Keratinocyte (primary cell): ENCODE results near the gene ANXA4. TPM values are rescaled to one million over a fixed set of nuclear protein-coding genes. Genes with fewer than 3 reads are reported as not detected.

Source experiments
- DNase-seq: peaks from one replicate; pipeline ENCODE4 v3.0.0-alpha.2; 2011; ENCODE audit warnings: low read depth, missing footprints, low spot score
- FAIRE-seq: peaks from 2 replicates; lab custom pipeline; 2011; peaks lifted over from hg19 to GRCh38; lab: Jason Lieb, UNC
- H2AFZ ChIP-seq: 2 replicates; pipeline ENCODE4 v1.6.0; 2012; ENCODE audit warnings: low read length, control low read depth, inconsistent platforms; ENCODE audit not compliant: control insufficient read depth
- H3K27ac ChIP-seq: 2 replicates; pipeline ENCODE4 v1.5.1; 2011; ENCODE audit warnings: low read length; ENCODE audit not compliant: control insufficient read depth, insufficient read depth
- H3K27me3 ChIP-seq: 3 replicates; pipeline ENCODE4 v1.6.0; 2011; ENCODE audit warnings: low read length; ENCODE audit not compliant: control insufficient read depth, insufficient read depth; ENCODE audit errors: extremely low read depth
- H3K36me3 ChIP-seq, 2 experiments: 2 replicates in 1 of 2; 3 replicates in 1 of 2; pipeline ENCODE4 v1.5.1; 2011; ENCODE audit warnings: low read length in 2 of 2, mild to moderate bottlenecking in 1 of 2; ENCODE audit not compliant: control insufficient read depth in 2 of 2, insufficient read depth in 2 of 2; ENCODE audit errors: extremely low read depth in 1 of 2
- H3K4me1 ChIP-seq: 3 replicates; pipeline ENCODE4 v1.5.1; 2011; ENCODE audit warnings: low read length; ENCODE audit not compliant: control insufficient read depth, insufficient read depth; ENCODE audit errors: extremely low read depth
- H3K4me2 ChIP-seq: 3 replicates; pipeline ENCODE4 v1.6.0; 2011; ENCODE audit warnings: low read depth, low read length; ENCODE audit not compliant: control insufficient read depth, insufficient read depth; ENCODE audit errors: extremely low read depth
- H3K4me3 ChIP-seq, 3 experiments: fragments of 200-600 bp in 1 of 3; sonication (generic) in 1 of 3; 2 replicates in 2 of 3; 3 replicates in 1 of 3; pipeline ENCODE4 v1.5.1; 2011 to 2016; ENCODE audit warnings: low read length in 3 of 3, mild to moderate bottlenecking in 3 of 3, control low read depth in 2 of 3, inconsistent platforms in 1 of 3, low read depth in 1 of 3, mixed read lengths in 1 of 3, mixed run types in 1 of 3, moderate library complexity in 1 of 3; ENCODE audit not compliant: control insufficient read depth in 2 of 3, insufficient read depth in 2 of 3; ENCODE audit errors: extremely low read depth in 1 of 3
- H3K79me2 ChIP-seq: 2 replicates; pipeline ENCODE4 v1.6.0; 2012; ENCODE audit warnings: low read length; ENCODE audit not compliant: control insufficient read depth, insufficient read depth
- H3K9ac ChIP-seq: 3 replicates; pipeline ENCODE4 v1.6.0; 2011; ENCODE audit warnings: low read length; ENCODE audit not compliant: control insufficient read depth, insufficient read depth; ENCODE audit errors: extremely low read depth
- H3K9me1 ChIP-seq: 3 replicates; pipeline ENCODE4 v1.6.0; 2011; ENCODE audit warnings: low read length; ENCODE audit not compliant: control insufficient read depth, insufficient read depth; ENCODE audit errors: extremely low read depth
- H3K9me3 ChIP-seq: 2 replicates; pipeline ENCODE4 v1.5.1; 2012; ENCODE audit warnings: low read depth, low read length; ENCODE audit not compliant: control insufficient read depth
- H4K20me1 ChIP-seq: 3 replicates; pipeline ENCODE4 v1.6.0; 2011; ENCODE audit warnings: low read length; ENCODE audit not compliant: control insufficient read depth, insufficient read depth; ENCODE audit errors: extremely low read depth
- CTCF ChIP-seq, 3 experiments: IDR thresholded peaks in 1 of 3; conservative IDR thresholded peaks in 1 of 3; optimal IDR thresholded peaks in 1 of 3; 2 replicates in 2 of 3; 3 replicates in 1 of 3; pipeline versions ENCODE3 to v1.5.1; 2011; ENCODE audit warnings: low read length in 3 of 3, mild to moderate bottlenecking in 3 of 3, moderate library complexity in 2 of 3, control low read depth in 1 of 3, inconsistent platforms in 1 of 3; ENCODE audit not compliant: insufficient read depth in 2 of 3; ENCODE audit errors: extremely low read depth in 1 of 3
- EZH2 ChIP-seq: IDR thresholded peaks from one replicate; pipeline ENCODE4 v1.6.1; 2012; ENCODE audit warnings: inconsistent platforms, mild to moderate bottlenecking, low read length, moderate library complexity
- dilution Hi-C: fragments of 300-500 bp; cut with MboI; formaldehyde crosslinking; loops from one replicate; pipeline ENCODE4 v1.7.0; 2020; ENCODE audit warnings: low sequenced_read_pairs; ENCODE audit not compliant: extremely low pct_ligation_motif_present
- polyA plus RNA-seq, 5 experiments: library from polyadenylated mRNA; depleted of rRNA in 3 of 5; stranded (reverse) in 3 of 5; stranded (forward) in 1 of 5; unstranded in 1 of 5; fragments of >200 nt; gene quantifications; 1 replicate in 1 of 5; 2 replicates in 3 of 5; 3 replicates in 1 of 5; pipeline versions ENCODE4 v1.2.1 to v1.2.3, GENCODE V29; 2011 to 2012; ENCODE audit warnings: missing spikeins in 2 of 5, low read depth in 1 of 5, low replicate concordance in 1 of 5

The ANXA4 gene
- polyA plus RNA-seq, 1 donor (not counting 4 experiments of a cell fraction or from before 2014, with no cell fraction given), result 209 TPM

DNA sequence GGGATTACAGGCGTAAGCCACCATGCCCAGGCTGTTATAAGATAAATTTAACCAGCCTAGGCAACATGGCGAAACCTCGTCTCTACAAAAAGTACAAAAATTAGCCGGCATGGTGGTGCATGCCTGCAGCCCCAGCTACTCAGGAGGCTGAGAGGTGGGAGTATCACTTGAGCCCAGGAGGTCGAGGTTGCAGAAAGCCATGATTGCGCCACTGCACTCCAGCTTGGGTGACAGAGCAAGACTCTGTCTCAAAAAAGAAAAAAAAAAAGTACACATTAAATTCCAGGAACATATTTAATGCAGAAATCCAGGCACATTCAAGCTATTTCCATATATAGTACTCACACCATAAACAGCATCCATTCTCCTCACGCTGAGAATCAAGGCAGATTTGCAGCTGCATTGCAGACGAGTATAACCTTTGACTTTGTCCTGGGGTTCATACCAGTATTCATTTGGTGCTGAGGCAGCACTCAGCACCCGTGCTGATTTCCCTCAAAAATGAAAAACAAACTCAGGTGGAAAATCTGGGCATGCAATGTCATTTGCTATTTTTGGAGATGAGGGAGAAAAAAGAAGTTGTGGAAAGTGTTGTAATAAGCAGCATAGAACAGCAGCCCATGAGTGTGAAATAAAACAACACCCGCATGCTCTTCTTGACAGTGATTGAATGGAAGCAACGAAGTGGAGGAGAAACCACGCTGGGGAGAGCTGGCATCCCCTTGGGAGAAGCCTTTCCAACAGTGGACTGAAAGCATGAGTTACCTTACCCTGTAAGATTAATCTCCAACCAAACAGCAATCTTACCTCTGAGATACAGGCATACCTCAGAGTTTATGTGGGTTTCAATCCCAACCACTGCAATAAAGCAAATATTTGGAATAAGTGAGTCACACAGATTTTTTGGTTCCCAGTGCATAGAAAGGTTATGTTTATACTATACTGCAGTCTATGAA is 46.8 kb upstream of the ANXA4 start:
- H3K9me3 ChIP-seq, result no peaks in the 10 kb centered on the region
- no peak overlapping the region for H3K9ac ChIP-seq
- no peaks in the 10 kb centered on the region for H3K4me1 ChIP-seq
- no peak for TF ChIP-seq EZH2
- no peak for TF ChIP-seq CTCF (optimal IDR thresholded peaks at IDR 0.05 in 1 of 3, IDR thresholded peaks at IDR 0.05 in 1 of 3, conservative IDR thresholded peaks at IDR 0.05 in 1 of 3; ENCODE audit: extremely low read depth in 1 of 3, insufficient read depth in 2 of 3, low read length in 3 of 3)
- H3K27me3 ChIP-seq, result no peaks in the 10 kb centered on the region
- dilution Hi-C loops, result no loop called here
- no peaks in the 10 kb centered on the region for H3K36me3 ChIP-seq
- no peak overlapping the region for H3K4me2 ChIP-seq
- H3K4me3 ChIP-seq, result no peak overlapping the region
- no peaks in the 10 kb centered on the region for H4K20me1 ChIP-seq
- no peaks in the 10 kb centered on the region for H3K9me1 ChIP-seq
- no peaks in the 10 kb centered on the region for H3K79me2 ChIP-seq
- DNase-seq (no peak), FAIRE-seq (no peak)
- no peak overlapping the region for H3K27ac ChIP-seq
- no peak overlapping the region for H2AFZ ChIP-seq

- Histone ChIP-seq H3K27me3 (no peaks in the 10 kb centered on the region), H3K36me3 (no peaks in the 10 kb centered on the region), H3K79me2 (no peaks in the 10 kb centered on the region), H2AFZ (no peak overlapping the region), H3K27ac (no peak overlapping the region), H3K4me1 (no peaks in the 10 kb centered on the region), H3K9ac (no peak overlapping the region), H3K4me2 (no peak overlapping the region), H4K20me1 (no peaks in the 10 kb centered on the region), H3K9me1 (no peaks in the 10 kb centered on the region), H3K4me3 (no peak overlapping the region), H3K9me3 (no peaks in the 10 kb centered on the region)
- TF ChIP-seq CTCF (optimal IDR thresholded peaks at IDR 0.05 in 1 of 3, IDR thresholded peaks at IDR 0.05 in 1 of 3, conservative IDR thresholded peaks at IDR 0.05 in 1 of 3; ENCODE audit: extremely low read depth in 1 of 3, insufficient read depth in 2 of 3, low read length in 3 of 3) (no peak), EZH2 (no peak)
- FAIRE-seq (no peak), DNase-seq (no peak)
- dilution Hi-C loops, result no loop called here
Observed at GRCh38 chr2:69695850-69696216, 46.1 kb upstream of the ANXA4 start.
